OCI-LY3 (cell line): ENCODE results near the gene SYNDIG1.

Experiments used
- H2AFZ ChIP-seq: fragments of 200-600, 300-600 bp; shearing (Covaris generic); 2 replicates; pipeline ENCODE4 v1.6.0; 2014; ENCODE audit warnings: antibody characterized with exemption, low read depth, low read length
- H3K27ac ChIP-seq: fragments of 200-600, 300-600 bp; sonication (generic); 2 replicates; pipeline ENCODE4 v1.5.1; 2014; ENCODE audit warnings: mild to moderate bottlenecking, low read length, moderate library complexity, mixed read lengths
- H3K27me3 ChIP-seq: fragments of 200-600, 300-600 bp; sonication (generic); 2 replicates; pipeline ENCODE4 v1.6.1; 2014; ENCODE audit warnings: low read depth, low read length, mixed read lengths
- H3K36me3 ChIP-seq: fragments of 200-600, 300-600 bp; sonication (generic); replicated peaks from 2 replicates; pipeline ENCODE3; 2014; ENCODE audit warnings: low read depth, low read length, mixed read lengths
- H3K4me1 ChIP-seq: fragments of 300-600, 200-600 bp; sonication (generic); 2 replicates; pipeline ENCODE4 v1.6.1; 2014; ENCODE audit warnings: low read length, mixed read lengths
- H3K4me2 ChIP-seq: fragments of 200-600, 300-600 bp; sonication (generic); 2 replicates; pipeline ENCODE4 v1.6.1; 2014; ENCODE audit warnings: low read length, mixed read lengths
- H3K4me3 ChIP-seq: fragments of 300-600, 200-600 bp; sonication (generic); 2 replicates; pipeline ENCODE4 v1.5.1; 2014; ENCODE audit warnings: antibody characterized with exemption, mild to moderate bottlenecking, low read length, moderate library complexity
- H3K79me2 ChIP-seq: fragments of 300-600, 200-600 bp; shearing (Covaris generic); 2 replicates; pipeline ENCODE4 v1.6.1; 2014; ENCODE audit warnings: mild to moderate bottlenecking, low read length, mixed read lengths
- H3K9ac ChIP-seq: fragments of 300-600, 200-600 bp; shearing (Covaris generic); 2 replicates; pipeline ENCODE4 v1.6.0; 2014; ENCODE audit warnings: mild to moderate bottlenecking, low read length, moderate library complexity
- H3K9me3 ChIP-seq: fragments of 200-600, 300-600 bp; shearing (Covaris generic); 2 replicates; pipeline ENCODE4 v1.6.1; 2014; ENCODE audit warnings: low read length, mixed read lengths; ENCODE audit not compliant: insufficient read depth
- H4K20me1 ChIP-seq: fragments of 200-600, 300-600 bp; sonication (generic); 2 replicates; pipeline ENCODE4 v1.6.1; 2016; ENCODE audit warnings: low read length, mixed read lengths; ENCODE audit not compliant: insufficient read depth
- EZH2phosphoT487 ChIP-seq: fragments of 200-600 bp; shearing (Covaris generic); IDR thresholded peaks from 2 replicates; pipeline ENCODE4 v1.6.1; 2018; ENCODE audit warnings: antibody characterized with exemption, mixed run types, low read depth
- TF ChIP-seq, protein P1 (sequence below): fragments of 200-600, 300-600 bp; sonication (generic); IDR thresholded peaks from 2 replicates; pipeline ENCODE4 v1.5.1; 2014; ENCODE audit warnings: antibody characterized with exemption, low read length, low read depth

Gene SYNDIG1

DNA sequence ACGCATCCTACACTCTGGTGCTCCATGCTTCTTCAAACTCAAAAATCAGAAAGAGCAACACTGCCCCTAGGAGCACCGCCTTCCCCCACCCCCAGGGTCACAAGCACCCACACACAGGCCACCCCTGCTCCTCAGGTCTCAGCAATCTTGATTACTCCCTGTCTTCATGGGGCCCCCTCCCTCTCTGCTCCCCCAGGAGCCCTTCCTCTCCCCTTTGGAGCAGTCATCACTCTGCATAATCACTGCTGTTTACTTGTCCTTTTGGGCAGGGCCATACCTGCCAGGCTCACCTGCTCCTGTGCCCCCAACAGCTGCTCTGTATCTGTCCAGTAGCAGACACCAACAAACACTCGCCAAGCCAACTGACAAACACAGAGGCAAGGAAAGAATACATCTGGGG, 7.6 kb upstream of the SYNDIG1 start:
- Histone ChIP-seq H3K4me1 (no peaks in the 10 kb centered on the region), H3K36me3 (no peaks in the 10 kb centered on the region), H2AFZ (no peak overlapping the region), H3K27me3 (peaks cover 36% of the 10 kb centered on the region), H3K79me2 (no peaks in the 10 kb centered on the region), H3K4me2 (no peak overlapping the region), H3K27ac (no peak overlapping the region), H4K20me1 (no peaks in the 10 kb centered on the region), H3K9me3 (no peaks in the 10 kb centered on the region), H3K9ac (no peak overlapping the region), H3K4me3 (no peak overlapping the region)
- TF ChIP-seq EZH2phosphoT487: no peak
- TF ChIP-seq, protein P1, sequence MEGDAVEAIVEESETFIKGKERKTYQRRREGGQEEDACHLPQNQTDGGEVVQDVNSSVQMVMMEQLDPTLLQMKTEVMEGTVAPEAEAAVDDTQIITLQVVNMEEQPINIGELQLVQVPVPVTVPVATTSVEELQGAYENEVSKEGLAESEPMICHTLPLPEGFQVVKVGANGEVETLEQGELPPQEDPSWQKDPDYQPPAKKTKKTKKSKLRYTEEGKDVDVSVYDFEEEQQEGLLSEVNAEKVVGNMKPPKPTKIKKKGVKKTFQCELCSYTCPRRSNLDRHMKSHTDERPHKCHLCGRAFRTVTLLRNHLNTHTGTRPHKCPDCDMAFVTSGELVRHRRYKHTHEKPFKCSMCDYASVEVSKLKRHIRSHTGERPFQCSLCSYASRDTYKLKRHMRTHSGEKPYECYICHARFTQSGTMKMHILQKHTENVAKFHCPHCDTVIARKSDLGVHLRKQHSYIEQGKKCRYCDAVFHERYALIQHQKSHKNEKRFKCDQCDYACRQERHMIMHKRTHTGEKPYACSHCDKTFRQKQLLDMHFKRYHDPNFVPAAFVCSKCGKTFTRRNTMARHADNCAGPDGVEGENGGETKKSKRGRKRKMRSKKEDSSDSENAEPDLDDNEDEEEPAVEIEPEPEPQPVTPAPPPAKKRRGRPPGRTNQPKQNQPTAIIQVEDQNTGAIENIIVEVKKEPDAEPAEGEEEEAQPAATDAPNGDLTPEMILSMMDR: no peak

DNA sequence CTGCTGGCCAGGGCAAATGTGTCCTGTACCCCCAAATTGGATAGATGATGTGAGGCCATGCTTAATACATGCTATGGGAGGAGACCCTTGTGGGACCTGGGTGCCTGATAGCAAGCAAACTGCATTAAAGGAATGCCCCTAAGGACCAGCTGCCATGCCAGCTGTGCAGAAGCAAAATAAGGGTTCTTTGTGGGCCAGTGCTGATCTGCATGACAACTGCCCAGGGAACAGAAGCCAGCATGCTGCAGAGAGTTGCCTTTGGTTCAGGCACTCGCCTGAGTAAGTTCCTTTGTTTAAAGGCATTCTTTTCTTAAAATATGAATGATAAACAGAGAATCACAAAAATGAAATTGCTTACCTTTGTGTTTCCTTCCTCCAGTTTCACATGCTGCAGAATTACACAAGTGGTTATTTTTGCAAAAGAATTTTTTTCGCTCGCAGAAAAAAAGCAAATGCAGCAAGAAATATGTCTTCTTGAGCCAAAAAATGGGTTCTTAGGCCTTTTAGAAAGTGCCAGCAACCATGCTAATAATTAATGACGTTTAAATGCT, 6.9 kb upstream of the SYNDIG1 start:
- no peak overlapping the region for H3K27ac ChIP-seq

DNA sequence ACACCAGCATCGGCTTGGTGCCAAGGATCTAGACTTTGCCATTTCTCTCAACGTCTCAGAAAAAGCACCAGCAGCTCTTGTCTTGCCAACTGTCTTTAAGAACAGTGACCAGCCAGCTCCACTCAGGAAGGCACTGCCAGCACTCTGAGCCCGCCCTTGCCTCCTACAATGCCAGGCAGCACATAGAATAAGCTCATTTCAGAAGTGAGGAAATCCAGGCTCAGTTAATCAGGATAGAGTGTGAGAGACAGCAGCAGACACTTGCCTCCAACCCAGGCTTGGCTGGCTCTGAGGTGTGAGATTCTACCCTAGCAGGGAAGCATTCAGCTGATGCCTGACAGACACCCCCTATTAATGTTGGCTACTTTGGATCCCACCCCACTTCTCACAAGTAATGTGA, 4.3 kb upstream of the SYNDIG1 start:
- H3K36me3 ChIP-seq: no peaks in the 10 kb centered on the region
- no peak overlapping the region for H2AFZ ChIP-seq
- no peaks in the 10 kb centered on the region for H3K4me1 ChIP-seq
- no peak overlapping the region for H3K9ac ChIP-seq
- H3K9me3 ChIP-seq: no peaks in the 10 kb centered on the region
- H3K79me2 ChIP-seq: no peaks in the 10 kb centered on the region
- no peak overlapping the region for H3K4me3 ChIP-seq
- 0 out of 2 replicates have a peak, but pooled peaks cover 5% of the 10 kb centered on the region for H3K27me3 ChIP-seq
- no peak overlapping the region for H3K27ac ChIP-seq
- H4K20me1 ChIP-seq: no peaks in the 10 kb centered on the region
- TF ChIP-seq EZH2phosphoT487: no peak
- TF ChIP-seq, protein P1: no peak
- no peak overlapping the region for H3K4me2 ChIP-seq

More for the DNA sequence above, 6.9 kb upstream of the SYNDIG1 start:
- no peak overlapping the region for H3K4me3 ChIP-seq
- no peaks in the 10 kb centered on the region for H3K36me3 ChIP-seq
- H2AFZ ChIP-seq: no peak overlapping the region
- H3K79me2 ChIP-seq: no peaks in the 10 kb centered on the region
- H3K9me3 ChIP-seq: no peaks in the 10 kb centered on the region
- H3K4me1 ChIP-seq: no peaks in the 10 kb centered on the region
- no peak overlapping the region for H3K4me2 ChIP-seq
- H4K20me1 ChIP-seq: no peaks in the 10 kb centered on the region
- TF ChIP-seq EZH2phosphoT487: no peak
- TF ChIP-seq, protein P1: no peak
- peaks cover 29% of the 10 kb centered on the region for H3K27me3 ChIP-seq
- H3K9ac ChIP-seq: no peak overlapping the region

DNA sequence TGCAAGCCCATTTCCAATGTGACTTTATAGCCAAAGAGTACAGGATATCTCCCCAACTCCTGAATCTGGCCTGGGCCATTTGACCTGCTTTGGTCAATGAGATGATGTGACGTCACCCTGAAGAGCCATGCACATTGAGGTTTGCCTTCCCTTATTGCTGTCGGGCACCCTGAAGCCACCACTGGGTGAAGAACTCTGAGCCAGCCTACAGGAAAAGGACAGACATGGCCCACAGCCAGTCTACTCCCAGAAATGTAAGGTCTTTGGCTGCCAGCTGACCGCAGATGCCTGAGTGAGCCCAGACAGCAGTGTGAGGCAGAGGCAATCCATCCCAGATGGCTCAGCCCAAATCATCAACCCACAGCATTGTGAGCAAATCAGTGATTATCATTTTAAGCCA, 3.7 kb upstream of the SYNDIG1 start:
- no peaks in the 10 kb centered on the region for H3K4me1 ChIP-seq
- H3K9ac ChIP-seq: no peak overlapping the region
- H3K27ac ChIP-seq: no peak overlapping the region
- H4K20me1 ChIP-seq: no peaks in the 10 kb centered on the region
- no peaks in the 10 kb centered on the region for H3K79me2 ChIP-seq
- no peaks in the 10 kb centered on the region for H3K36me3 ChIP-seq
- H3K9me3 ChIP-seq: no peaks in the 10 kb centered on the region
- no peak for TF ChIP-seq EZH2phosphoT487
- TF ChIP-seq, protein P1: no peak
- H3K4me2 ChIP-seq: no peak overlapping the region
- H3K27me3 ChIP-seq: 0 out of 2 replicates have a peak, but pooled peaks cover 5% of the 10 kb centered on the region
- no peak overlapping the region for H2AFZ ChIP-seq
- no peak overlapping the region for H3K4me3 ChIP-seq
